Activated CD8-positive, alpha-beta memory T cell treated with anti-CD3 and anti-CD28 coated beads, Interleukin-2, amount 10 ng/mL, durations not matched to agents 7 days and 5 days (primary cell): ENCODE data around the gene LSM8. TPM values are rescaled to one million over a fixed set of nuclear protein-coding genes. Genes with fewer than 3 reads are reported as not detected.

Source experiments
- ATAC-seq: fragments of 150-1000 bp; cut with Tn5 transposase; one replicate; pipeline ENCODE4 v1.10.0; 2021; ENCODE audit warnings: moderate library complexity
- CTCF ChIA-PET: fragments of 350-600 bp; sonication (Branson Sonifier 250); formaldehyde crosslinking; loops from one replicate; lab custom pipeline; 2021; ENCODE audit warnings: antibody characterized with exemption; lab: Charles Lee
- DNase-seq: peaks from one replicate; pipeline ENCODE4 v3.0.0-alpha.2; 2020
- H3K27ac Mint-ChIP-seq: one replicate; pipeline ENCODE4 v1.8.0; 2021; ENCODE audit warnings: mild to moderate bottlenecking, mixed read lengths
- H3K27me3 Mint-ChIP-seq: one replicate; pipeline ENCODE4 v1.8.0; 2021; ENCODE audit warnings: mixed read lengths
- H3K36me3 Mint-ChIP-seq: one replicate; pipeline ENCODE4 v1.8.0; 2021; ENCODE audit warnings: mild to moderate bottlenecking, mixed read lengths
- H3K4me1 Mint-ChIP-seq: one replicate; pipeline ENCODE4 v1.8.0; 2021; ENCODE audit warnings: mixed read lengths
- H3K4me3 Mint-ChIP-seq: one replicate; pipeline ENCODE4 v1.8.0; 2021; ENCODE audit warnings: mild to moderate bottlenecking, moderate library complexity, mixed read lengths
- H3K9me3 Mint-ChIP-seq: one replicate; pipeline ENCODE4 v1.8.0; 2022; ENCODE audit warnings: low read depth, mixed read lengths
- total RNA-seq, 2 experiments: library from RNA; stranded (reverse); gene quantifications; one replicate each; pipeline ENCODE4 v1.2.3, GENCODE V29; 2021

LSM8 gene
- total RNA-seq, 2 experiments from 2014 or later, result 49.7 to 49.8 TPM

DNA sequence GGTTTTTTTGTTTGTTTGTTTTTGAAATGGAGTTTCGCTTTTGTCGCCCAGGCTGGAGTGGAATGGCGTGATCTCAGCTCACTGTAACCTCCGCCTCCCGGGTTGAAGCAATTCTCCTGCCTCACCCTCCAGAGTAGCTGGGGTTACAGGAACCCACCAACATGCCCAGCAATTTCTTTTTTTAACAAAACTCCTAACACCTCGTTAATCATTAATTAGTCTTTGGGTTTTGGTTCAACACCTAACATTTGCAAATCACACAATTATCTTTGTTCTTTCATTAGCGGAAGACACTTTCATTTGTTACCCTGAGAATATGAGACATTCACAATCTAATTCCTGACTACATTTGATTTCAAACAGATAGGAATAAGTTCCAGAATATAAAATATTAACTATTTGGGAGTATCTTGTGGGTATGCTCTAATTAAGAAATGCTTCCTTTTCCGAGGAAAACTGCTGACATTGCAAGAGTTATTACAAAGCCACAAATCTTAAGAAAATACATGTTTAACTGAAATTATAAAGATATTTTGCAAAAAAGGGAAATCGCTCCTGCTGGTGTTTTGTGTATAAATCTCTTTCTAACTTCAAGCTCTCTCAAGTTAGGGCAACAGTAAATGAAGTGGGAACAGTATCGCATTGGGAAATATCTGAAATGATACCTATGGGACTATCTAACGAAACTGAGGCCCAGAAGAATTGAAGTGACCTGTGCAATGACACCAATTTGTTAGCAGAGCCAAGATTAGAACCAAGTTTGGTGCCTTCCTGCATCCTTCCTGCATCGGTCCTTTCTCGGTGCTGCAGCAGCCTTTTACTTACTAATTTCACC lies 1.2 kb upstream of the LSM8 start:
- H3K27me3 Mint-ChIP-seq, result no peaks in the 10 kb centered on the region

DNA sequence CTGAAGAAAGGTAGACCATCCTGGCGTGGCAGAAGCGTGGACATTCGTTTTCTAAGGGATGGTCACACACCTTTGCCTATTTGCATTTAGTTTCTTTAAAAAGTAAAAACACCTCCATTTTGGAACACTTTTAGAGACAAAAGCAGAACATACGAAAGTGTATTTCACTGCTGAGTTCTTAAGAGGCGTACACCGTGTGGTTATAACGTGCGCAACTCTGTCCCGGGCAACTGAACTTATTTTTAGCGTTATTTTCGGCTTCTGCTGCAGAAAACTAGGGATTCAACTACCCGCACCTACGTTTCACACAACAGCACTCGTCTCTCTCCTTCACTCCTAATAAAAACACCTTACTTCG lies 557 bp upstream of the LSM8 start:
- ATAC-seq (no peak), DNase-seq (peak; percentile 43)
- CTCF ChIA-PET, result no interaction called here
- peak overlapping the region; percentile 96 for H3K4me3 Mint-ChIP-seq
- no peaks in the 10 kb centered on the region for H3K9me3 Mint-ChIP-seq
- peaks cover 39% of the 10 kb centered on the region for H3K4me1 Mint-ChIP-seq
- peaks cover 29% of the 10 kb centered on the region for H3K36me3 Mint-ChIP-seq
- peak overlapping the region; percentile 99 for H3K27ac Mint-ChIP-seq
- H3K27me3 Mint-ChIP-seq, result no peaks in the 10 kb centered on the region

More for the DNA sequence above, 1.2 kb upstream of the LSM8 start:
- Mint-ChIP-seq H3K4me1 (peaks cover 37% of the 10 kb centered on the region), H3K36me3 (peaks cover 26% of the 10 kb centered on the region), H3K9me3 (no peaks in the 10 kb centered on the region), H3K4me3 (peak overlapping the region; percentile 96), H3K27ac (peak overlapping the region; percentile 99)
- CTCF ChIA-PET, result no interaction called here
- ATAC-seq, result no peak
- DNase-seq, result no peak

DNA sequence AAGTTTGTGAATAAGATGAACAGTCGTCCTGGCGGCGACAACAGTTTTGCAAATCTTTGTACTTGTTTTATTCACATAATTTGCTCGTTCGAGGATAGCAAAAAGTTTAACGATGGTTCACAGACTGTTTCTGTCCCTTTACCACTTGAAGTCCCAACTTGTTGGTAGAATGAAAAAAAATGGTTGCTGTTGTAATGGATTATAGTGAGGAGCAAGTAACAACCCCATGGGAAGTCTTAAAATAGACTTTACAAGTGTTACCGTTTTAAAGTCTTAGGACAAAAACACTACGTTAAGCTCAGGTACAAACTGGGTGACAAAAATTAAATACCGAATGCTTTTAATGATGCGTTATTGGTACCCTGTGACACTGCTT lies 589 bp downstream of the LSM8 start:
- CTCF ChIA-PET, result interaction anchor here (1.1 to 2.2 kb wide), 2 partner anchors 11 to 13 kb away, joined by 4 to 7 read pairs; no protein-coding TSS in a partner anchor
- Mint-ChIP-seq H3K4me3 (peak overlapping the region; percentile 96), H3K4me1 (peaks cover 39% of the 10 kb centered on the region), H3K36me3 (peaks cover 31% of the 10 kb centered on the region), H3K27me3 (no peaks in the 10 kb centered on the region), H3K27ac (peak overlapping the region; percentile 99), H3K9me3 (no peaks in the 10 kb centered on the region)
- ATAC-seq (no peak), DNase-seq (no peak)

DNA sequence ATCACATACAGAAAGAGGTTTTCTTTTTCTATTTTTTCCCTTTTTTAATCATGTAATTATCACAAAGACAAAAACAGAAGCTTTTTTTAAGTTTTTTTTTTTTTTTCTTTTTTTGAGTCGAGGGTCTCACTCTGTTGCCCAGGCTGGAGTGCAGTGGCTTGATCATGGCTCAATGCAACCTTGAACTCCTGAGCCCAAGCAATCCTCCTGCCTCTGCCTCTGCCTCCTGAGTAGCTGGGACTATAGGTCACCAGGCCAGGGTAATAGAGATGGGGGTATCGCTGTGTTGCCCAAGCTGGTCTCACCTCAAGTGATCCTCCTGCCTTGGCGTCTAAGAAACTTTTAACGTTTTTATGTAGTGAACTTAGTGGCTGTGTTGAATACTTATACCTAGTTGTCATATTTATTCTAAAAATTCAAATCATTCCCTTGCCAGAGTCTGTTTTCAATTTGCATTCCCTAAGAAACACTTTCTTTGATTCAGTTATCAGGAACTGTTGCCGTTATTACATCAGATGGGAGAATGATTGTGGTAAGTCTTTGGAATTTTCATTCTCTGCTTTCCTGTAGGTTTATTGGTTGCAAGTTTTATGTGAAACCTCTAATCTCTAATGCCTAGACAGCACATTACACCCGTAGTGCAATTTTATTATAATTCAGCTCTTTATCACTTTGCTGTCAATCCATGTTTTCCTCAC lies 1.3 kb downstream of the LSM8 start:
- Mint-ChIP-seq H3K4me1 (peaks cover 39% of the 10 kb centered on the region), H3K27ac (peak overlapping the region; percentile 65), H3K36me3 (peaks cover 35% of the 10 kb centered on the region), H3K9me3 (no peaks in the 10 kb centered on the region), H3K4me3 (peak overlapping the region; percentile 96), H3K27me3 (no peaks in the 10 kb centered on the region)
- CTCF ChIA-PET, result interaction anchor here (1.1 to 2.2 kb wide), 2 partner anchors 10 to 12 kb away, joined by 4 to 7 read pairs; no protein-coding TSS in a partner anchor
- ATAC-seq (no peak), DNase-seq (no peak)

DNA sequence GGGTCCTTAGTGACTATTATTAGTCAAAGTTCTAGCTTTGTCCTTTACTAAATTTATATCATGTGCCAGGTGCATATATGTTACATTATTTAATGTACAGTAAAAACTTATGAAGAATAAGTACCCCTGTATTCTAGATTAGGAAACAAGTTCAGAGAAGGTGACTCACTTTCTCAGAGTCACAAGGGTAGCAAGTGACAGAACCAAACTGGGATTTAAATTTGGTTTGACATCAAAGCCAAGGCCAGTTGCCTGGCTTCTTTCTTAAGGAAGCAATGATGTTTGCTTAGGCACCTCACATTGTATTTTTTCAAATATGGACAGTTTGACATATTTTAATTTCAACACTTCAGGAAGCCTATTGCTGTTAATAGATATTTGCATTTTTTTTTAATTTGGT lies 2.5 kb downstream of the LSM8 start:
- Mint-ChIP-seq H3K4me3 (peak overlapping the region; percentile 96), H3K9me3 (no peaks in the 10 kb centered on the region), H3K27ac (peak overlapping the region; percentile 32), H3K4me1 (peaks cover 40% of the 10 kb centered on the region), H3K36me3 (peaks cover 35% of the 10 kb centered on the region), H3K27me3 (no peaks in the 10 kb centered on the region)
- CTCF ChIA-PET, result interaction anchor here (2.2 kb wide), 1 partner anchor 11 kb away, joined by 7 read pairs; no protein-coding TSS in a partner anchor
- DNase-seq (no peak), ATAC-seq (no peak)

DNA sequence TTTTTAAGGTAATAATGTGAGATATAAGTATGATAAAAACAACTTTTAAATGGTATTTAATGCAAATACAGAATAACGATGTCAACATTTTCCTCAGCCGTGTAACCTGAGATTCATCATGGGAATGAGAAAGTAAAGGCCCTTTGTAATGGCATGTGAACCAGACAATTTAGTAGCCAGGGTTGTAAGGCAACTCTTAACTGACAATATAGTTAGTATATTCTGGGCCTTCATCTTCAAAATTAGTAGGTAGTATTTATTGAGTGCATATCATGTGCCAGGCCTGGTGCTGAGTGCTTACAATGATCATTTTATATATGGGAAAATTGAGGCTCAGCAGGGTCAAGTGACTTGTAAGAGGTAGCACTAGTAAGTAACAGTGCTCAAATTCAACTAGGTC lies 10.6 kb downstream of the LSM8 start:
- DNase-seq, result no peak
- H3K27me3 Mint-ChIP-seq, result no peaks in the 10 kb centered on the region
- peaks cover 6% of the 10 kb centered on the region for H3K4me1 Mint-ChIP-seq
- H3K27ac Mint-ChIP-seq, result no peak overlapping the region
- no peaks in the 10 kb centered on the region for H3K9me3 Mint-ChIP-seq
- CTCF ChIA-PET, result interaction anchor here (1.2 kb wide), 1 partner anchor 10 kb away, joined by 4 read pairs; no protein-coding TSS in a partner anchor
- no peak overlapping the region for H3K4me3 Mint-ChIP-seq
- peaks cover 12% of the 10 kb centered on the region for H3K36me3 Mint-ChIP-seq
- no peak for ATAC-seq

DNA sequence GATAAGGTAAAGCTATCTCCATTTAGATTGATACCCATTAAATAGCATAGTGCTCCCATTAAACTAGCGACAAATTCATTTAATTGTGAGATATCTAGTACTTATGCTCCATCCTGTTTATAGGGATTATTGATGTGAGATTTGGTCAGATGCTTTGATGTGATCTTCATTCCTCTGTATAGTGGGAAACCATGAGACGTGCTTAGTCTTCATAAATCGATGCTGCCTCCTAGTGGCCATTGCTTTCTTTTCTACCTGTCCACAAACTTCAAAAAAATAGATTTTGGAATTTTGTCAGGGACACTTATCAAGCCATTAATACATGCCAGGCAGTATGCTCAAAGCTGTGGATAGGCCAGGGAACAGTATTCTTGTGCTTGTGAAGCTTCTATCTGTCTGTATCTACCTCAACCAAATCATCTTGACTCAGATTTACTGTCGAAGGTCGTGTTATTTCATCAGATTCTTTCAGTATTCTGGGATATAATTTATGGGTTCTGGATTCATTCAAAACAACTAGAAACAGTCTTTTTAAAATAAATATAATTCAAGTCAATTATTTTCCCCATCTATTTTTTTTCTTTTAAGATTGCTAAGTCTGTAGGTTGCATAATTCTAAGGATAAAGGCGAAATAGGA lies 12.0 kb downstream of the LSM8 start:
- H3K27me3 Mint-ChIP-seq, result no peaks in the 10 kb centered on the region
- ATAC-seq (peak; percentile 78), DNase-seq (peak; percentile 60)
- H3K9me3 Mint-ChIP-seq, result no peaks in the 10 kb centered on the region
- H3K4me3 Mint-ChIP-seq, result no peak overlapping the region
- H3K27ac Mint-ChIP-seq, result no peak overlapping the region
- H3K36me3 Mint-ChIP-seq, result peaks cover 8% of the 10 kb centered on the region
- CTCF ChIA-PET, result interaction anchor here (0.7 to 2.4 kb wide), 5 partner anchors 8 to 265 kb away, joined by 3 to 7 read pairs (median 3); no protein-coding TSS in a partner anchor
- peaks cover 6% of the 10 kb centered on the region for H3K4me1 Mint-ChIP-seq

DNA sequence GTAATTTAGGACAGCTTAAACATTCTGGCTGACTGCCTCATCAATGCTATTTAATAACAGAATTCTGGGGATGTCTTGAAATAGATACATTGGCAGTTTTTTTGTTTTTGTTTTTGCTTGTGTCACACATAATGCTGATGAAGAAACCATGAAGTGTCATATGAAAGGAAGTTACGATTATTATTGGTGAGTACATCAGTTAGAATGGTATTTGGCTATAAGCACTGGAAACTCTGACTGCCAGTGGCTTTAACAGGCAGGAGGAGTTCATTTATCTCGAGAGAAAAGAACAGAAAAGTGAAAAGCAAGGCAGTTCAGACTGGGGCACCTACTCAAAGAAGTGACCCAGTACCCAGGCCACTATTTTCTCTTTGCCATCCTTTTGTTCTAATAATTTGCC lies 18.1 kb downstream of the LSM8 start:
- DNase-seq, result no peak
- Mint-ChIP-seq H3K4me3 (no peak overlapping the region), H3K27ac (no peak overlapping the region), H3K36me3 (no peaks in the 10 kb centered on the region), H3K4me1 (no peaks in the 10 kb centered on the region), H3K27me3 (peaks cover 4% of the 10 kb centered on the region), H3K9me3 (no peaks in the 10 kb centered on the region)
- CTCF ChIA-PET, result no interaction called here
- no peak for ATAC-seq

DNA sequence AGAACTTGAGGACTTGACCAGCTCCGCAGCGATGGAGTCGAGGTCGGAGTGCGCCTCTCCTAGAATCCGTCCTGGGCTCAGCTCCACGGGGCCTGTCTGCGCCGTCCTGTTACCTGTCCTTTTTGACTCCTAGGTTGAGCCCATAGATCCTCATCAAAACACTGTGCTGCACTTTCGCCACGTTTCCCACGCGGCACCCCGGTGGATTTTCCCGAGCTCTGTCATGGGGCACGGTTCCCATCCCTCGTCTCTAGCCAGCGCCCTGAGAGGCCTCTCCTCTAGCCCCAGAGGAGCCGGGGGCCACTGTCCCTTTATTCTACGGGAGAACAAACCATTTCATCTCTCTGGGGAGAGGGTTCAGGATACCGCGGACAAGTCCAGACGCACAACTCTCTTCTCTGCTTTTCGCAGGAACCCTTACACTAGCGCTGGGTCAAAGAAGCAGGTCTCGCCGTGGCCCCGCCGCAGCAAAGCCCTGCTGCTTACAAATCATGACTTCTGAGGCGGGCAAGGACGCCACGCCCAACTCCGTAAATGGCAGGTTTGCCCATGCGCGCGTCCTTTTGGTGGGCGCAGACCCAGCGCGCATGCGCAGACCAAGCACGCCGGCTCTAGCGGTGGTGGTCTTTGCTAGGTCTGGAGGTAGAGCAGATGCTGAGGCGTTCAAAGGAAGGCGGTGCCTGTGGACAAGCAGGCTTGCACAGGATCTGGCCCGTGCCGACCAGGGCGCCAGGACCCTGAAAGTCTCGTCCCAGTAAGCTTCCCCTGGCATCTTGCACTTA lies 30.3 kb downstream of the LSM8 start:
- H3K9me3 Mint-ChIP-seq, result no peaks in the 10 kb centered on the region
- H3K27me3 Mint-ChIP-seq, result peaks cover 2% of the 10 kb centered on the region
- ATAC-seq (peak; percentile 97), DNase-seq (peak; percentile 88)
- H3K27ac Mint-ChIP-seq, result peak overlapping the region; percentile 81
- H3K4me1 Mint-ChIP-seq, result peaks cover 12% of the 10 kb centered on the region
- H3K4me3 Mint-ChIP-seq, result peak overlapping the region; percentile 83
- H3K36me3 Mint-ChIP-seq, result no peaks in the 10 kb centered on the region
- CTCF ChIA-PET, result no interaction called here

DNA sequence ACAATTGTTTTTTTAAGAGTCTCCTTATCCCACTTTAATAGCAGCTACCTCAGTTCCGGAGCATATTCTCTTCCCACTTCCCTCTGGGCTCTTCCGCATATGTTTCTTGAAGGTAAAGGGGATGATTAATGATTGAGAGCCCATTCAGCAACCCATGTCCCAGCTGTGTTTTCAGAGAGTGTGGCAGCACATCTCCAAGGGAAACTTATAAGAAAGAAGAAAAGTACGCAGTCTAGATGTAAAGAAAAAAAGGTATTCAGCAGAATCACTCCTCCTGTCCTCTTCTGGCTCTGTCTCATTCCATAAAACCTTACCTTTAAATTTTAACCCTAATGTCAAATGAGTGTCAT lies 30.8 kb downstream of the LSM8 start:
- peak overlapping the region; percentile 83 for H3K4me3 Mint-ChIP-seq

DNA sequence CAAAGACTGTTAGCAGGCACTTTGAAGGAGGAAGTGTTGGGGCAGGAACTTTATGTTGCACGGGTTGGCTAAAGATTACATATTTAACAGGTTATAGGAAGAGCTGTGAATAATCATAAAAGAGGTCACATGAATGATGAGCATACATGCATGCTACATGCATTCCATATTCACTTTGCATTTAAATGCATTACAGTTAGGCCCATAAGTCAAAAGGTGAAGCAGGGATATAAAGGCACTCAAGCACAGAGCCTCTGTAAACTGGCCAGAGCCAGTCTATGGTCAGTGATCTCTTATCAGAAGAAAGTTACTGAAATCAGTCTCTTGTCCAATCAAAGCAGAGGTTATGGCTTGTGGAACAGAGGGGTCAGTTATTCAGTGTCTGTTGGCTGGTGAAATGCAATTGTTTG lies 33.3 kb downstream of the LSM8 start:
- Mint-ChIP-seq H3K4me3 (no peak overlapping the region), H3K4me1 (peaks cover 12% of the 10 kb centered on the region), H3K27ac (no peak overlapping the region), H3K9me3 (no peaks in the 10 kb centered on the region), H3K27me3 (no peaks in the 10 kb centered on the region), H3K36me3 (no peaks in the 10 kb centered on the region)
- CTCF ChIA-PET, result no interaction called here
- DNase-seq (no peak), ATAC-seq (no peak)

More for the DNA sequence above, 30.8 kb downstream of the LSM8 start:
- Mint-ChIP-seq H3K9me3 (no peaks in the 10 kb centered on the region), H3K27me3 (peaks cover 2% of the 10 kb centered on the region), H3K36me3 (no peaks in the 10 kb centered on the region), H3K4me1 (peaks cover 12% of the 10 kb centered on the region), H3K27ac (peak overlapping the region; percentile 81)
- DNase-seq, result no peak
- ATAC-seq, result peak; percentile 13
- CTCF ChIA-PET, result no interaction called here

DNA sequence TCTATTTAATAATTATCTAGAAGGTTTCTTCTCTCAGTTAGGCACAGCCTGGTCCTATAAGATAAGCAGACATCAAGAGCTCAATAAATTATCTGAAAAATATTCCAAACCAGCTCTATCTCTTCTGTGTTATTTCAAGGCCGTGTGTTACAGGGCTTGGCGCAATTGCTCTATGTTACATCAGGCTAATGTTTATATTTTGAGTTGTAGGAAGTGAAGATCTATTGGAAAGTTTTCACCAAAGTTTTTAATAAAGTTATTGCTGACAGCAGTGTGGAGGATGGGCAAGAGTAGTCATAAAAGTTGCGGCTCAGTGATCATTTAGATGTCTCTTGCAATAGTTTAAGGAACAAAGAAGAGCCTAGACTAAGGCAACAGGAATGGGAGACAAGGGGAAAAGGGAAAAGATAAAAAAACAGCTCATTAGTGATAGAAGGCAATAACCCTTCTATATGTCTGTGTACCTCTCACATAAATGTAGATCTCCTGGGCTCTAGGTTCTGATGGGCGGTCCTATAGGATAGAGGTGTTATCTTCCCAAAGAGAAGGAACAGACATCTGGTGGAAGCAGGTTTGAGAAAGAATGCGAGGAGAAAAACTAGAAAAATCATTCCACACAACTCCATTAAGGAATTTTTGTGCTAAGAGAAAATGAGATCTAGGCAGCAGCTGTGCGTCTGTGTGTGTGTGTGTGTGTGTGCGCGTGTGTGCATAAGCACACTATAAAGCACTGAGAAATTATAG lies 34.6 kb downstream of the LSM8 start:
- CTCF ChIA-PET, result no interaction called here
- Mint-ChIP-seq H3K4me3 (no peak overlapping the region), H3K27me3 (no peaks in the 10 kb centered on the region), H3K4me1 (peaks cover 12% of the 10 kb centered on the region), H3K36me3 (no peaks in the 10 kb centered on the region), H3K9me3 (no peaks in the 10 kb centered on the region), H3K27ac (no peak overlapping the region)
- DNase-seq, result no peak
- no peak for ATAC-seq
